Germinal center (tissue), 1 donor: Measurements from ENCODE around the gene LDB2.

ENCODE experiments used
- DNase-seq: peaks from one replicate; pipeline ENCODE4 v3.0.0; 2012; ENCODE audit warnings: mixed read lengths, low spot score

The LDB2 gene

DNA sequence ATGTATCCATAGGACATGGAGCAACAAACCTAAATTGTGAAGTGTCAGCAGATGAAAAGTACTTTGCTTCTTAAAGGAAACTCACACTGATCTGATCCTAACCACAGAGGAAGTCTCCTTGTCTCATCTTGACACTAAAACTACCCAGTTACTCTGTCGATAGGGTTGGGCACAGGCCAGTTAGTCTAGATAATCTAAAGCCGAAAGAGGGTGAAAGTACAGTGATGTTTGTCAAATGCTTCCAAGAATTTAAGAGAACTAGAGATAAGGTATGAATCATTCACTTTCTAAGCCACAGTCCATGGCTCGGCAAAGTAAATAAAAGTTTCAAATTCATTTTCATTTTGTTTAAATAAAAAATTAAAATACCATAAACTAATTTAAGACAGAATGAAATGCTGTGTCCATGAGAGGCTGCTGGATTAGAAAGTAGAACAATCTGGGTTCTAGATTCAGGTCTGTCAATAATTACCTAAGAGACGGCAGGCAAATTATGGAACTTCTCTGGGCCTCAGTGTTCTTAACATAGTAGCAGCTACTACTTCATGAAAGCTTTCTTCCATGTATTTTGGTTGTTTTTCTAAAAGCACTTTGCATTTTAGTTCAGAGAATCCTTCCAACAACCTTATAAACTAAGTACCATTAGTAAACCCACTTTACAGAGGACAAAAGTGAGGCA lies 176.7 kb downstream of the LDB2 start:
- DNase-seq: no peak

DNA sequence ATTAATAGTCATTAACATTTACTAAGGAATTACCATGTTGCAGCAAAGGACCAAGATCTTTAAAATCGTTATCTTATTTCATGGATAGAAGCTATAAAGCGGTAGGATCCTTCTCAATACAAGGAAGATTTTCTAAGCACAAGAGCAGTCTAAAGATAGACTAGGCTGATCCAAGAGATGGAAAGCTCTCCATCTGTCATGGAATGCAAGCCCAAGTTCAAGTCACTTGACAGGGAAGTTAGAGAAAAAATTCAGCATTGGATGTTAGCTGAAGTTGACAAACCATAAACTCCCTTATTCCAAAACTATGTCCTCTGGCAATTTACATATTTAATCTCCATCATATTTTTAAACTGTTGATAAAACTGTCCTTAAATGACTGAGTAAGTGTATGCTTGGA lies 177.7 kb downstream of the LDB2 start:
- DNase-seq: no peak

DNA sequence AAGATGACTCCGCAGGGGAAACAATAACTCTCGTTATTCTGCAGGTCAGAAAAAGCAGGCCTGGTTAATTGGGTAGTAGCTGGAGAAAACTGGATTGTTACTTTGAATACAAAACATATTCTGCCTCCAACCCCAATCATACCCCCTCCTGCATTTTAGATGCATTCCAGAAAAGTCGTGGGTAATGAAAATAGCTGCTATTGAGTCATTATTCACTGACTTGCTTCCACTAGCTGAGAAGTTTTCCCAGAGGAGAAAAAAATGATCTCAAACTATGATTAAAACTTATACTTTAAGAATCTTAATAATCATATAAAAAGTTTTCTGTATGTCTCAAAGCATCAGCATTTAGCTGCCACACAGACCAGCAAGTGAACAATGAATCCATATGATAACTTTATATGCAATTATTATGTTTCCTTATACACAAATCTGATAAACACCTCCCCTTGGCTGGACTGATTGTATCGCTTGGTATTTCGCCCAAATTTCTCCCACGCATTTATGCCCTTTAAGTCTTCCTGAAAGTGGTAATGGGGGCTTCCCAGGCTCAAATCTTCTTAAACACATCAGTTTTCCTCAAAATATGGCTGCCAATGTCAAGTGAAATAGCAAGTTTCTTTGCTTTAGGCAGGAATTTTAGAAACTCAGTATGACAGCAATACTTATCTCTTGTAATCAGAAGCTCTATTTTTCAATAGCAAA lies 181.0 kb downstream of the LDB2 start:
- DNase-seq: no peak

DNA sequence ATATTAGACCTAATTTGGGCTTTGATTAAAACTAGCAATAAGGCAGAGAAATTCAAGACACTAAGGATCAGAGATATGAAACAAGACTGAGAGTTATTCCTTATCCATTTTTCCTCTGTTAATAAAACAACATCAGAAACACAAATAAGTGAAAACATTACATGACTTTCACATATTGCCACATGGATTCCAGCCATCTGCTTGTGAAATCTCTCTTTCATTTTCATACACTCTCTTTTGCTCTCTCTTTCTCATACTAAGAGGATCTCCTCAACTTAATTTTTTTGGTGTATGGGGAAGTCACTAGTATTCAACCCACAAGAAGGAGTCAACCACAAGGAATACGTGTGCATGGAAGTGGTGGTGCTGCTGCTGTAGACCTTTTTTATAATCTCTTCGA lies 183.0 kb downstream of the LDB2 start:
- no peak for DNase-seq

DNA sequence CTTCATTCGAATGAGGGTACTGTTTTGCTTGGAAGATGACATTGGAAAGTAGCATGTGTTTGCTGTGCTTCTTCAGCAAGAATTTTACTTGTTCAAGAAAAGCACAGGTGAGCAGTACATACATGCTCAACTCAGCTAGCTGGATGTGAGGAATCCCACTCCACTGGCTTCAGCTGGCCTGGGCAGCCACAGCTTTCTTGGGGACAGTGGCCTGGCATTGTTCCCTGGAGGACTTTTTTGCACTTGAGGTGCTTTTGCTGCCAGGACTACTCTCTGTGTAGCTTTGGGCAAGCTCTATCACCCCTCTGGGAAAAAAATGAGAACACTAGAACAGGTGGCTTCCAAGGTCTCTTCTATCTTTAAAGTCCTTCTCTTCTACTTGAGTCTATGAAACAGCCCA lies 184.3 kb downstream of the LDB2 start:
- no peak for DNase-seq

DNA sequence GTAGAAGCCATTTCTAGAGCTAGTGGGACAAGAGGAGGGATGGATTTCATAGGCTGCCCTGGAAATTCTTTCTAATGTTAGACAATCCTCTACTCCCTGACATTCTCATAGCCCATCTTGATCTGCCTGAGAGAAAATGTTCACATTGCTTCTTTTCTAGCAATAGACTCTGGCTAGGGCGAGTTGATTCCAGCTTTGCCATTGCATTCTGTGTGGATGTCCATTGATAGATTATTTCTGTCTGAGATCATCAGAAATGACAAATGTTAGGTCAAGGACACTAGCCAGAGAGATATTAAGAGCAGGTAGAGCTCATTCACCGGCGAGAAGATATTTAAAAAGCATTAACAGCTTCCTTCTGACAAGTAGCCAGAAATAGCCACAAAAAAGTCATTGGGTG lies 184.7 kb downstream of the LDB2 start:
- no peak for DNase-seq

DNA sequence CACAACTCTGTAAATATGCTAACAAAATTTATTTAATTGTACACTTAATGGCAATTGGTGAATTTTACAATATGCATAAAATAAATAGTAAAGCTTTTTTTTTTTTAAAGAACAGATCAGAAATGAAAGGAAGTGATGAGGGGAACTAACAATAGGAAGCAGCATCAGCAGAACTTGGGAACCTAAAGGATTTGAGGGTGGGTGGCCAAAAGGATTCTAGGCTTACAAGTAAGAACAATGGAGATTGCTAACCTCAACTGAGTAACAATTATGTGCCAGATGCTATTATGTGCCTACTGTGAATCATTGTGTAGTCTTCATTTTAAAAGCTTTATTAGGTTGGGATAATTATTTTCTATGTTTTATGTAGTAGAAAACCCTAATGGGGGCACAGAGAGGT lies 185.2 kb downstream of the LDB2 start:
- DNase-seq: no peak

DNA sequence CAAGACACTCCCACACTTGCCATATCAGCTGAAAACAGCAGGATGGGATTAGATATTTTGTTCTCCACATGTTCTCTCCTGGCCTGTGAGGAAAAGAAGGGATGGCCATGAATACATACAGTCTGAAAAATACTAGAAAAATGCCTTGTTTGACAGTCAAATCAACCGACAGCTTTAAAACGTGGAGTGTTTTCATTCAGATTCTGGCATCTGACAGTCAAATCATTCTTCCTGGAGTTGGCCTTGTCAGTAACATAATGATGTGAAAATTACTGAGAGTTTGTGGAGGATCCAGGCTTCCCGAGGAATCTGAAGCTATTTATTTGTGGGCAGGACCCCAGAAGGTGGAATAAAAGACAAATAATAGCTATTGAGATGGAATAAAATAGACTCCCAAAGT lies 188.2 kb downstream of the LDB2 start:
- DNase-seq: no peak

DNA sequence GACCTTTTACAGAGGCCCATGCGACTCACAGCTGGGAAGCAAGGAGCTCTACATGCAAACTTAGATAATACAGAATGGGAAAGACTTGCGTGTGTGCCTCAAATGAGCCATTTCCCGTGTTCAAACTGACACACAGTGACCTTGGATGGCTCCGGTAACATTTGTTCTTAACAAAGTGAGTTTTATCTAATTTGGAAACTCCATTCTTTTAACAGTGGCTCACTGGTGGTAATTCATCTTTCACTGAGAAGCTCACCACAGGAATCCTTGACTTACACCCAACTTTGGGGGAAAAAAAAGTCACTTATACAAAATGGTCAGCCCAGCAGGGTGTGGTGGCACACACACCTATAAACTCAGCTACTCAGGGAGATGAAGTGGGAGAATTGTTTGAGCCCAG lies 190.6 kb downstream of the LDB2 start:
- DNase-seq: no peak

DNA sequence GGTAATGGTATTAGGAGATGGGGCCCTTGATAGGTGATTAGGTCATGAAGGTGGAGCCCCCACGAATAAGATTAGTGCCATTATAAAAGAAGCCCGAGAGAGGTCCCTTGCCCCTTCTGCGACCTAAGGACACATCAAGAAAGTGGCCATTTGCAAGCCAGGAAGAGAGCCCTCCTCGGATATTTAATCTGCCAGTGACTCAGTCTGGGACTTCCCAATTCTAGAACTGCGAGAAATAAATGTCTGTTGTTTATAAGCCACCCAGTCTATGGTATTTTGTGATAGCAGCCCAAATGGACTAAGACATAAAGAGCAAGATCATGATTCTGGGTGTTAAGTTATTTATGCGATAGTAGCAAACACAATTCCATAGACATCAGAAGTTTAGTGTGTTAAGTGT lies 192.2 kb downstream of the LDB2 start:
- no peak for DNase-seq

DNA sequence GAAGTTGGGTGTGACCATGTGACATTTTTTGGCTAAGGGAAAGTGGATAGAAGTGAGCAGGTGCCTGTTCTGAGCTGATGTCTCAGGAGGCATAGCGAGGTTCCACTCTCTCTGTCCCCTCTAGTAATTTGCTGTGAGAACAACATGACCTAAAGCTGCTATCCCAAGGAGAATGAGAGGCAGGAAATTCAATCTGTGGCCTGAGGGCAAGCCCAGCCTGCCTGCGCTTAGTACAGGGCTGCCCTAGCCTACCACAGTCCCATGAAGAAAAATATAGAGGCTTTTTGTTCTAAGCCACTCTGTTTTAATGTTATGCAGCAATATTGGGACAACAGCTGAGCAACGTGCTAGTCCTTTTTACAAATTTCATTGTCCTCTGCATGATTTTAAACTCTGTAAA lies 193.1 kb downstream of the LDB2 start:
- DNase-seq: no peak

DNA sequence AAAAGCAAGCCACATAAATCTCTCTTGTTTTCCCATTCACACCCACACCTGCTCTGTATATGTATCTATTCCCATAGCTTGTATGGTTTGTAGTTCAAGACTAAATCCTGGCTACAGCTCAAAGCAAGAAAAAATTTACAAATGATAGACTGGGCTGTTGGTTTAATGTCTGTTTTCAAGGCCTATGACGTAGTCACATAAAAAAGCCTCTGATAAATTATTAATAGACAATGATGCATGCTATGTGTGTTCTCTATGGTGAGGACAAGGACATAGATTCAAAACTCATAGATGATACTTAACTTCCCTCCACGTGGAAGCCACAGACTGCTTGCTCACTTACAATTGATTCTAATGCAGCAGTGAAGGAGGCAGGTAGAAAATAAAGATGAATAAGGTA lies 194.0 kb downstream of the LDB2 start:
- no peak for DNase-seq

DNA sequence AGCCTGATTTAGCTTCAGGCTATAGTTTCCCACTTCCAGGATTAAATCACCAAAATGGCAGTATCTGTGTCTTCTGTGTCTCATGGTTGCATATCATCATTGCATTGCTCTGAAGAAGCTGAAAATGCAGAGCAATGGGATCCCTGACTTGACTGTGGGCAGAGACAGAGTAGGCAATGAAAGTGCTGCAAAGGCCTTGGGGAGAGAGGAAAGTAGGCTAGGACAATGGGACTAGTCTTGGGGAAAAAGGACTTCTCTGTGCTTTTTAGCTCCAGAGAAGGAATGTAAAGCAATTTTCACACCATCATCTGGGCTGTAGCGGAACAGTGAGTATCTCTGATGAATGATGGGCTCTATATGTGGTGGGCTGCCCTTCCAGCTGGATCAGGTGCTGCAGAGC lies 202.5 kb downstream of the LDB2 start:
- no peak for DNase-seq

DNA sequence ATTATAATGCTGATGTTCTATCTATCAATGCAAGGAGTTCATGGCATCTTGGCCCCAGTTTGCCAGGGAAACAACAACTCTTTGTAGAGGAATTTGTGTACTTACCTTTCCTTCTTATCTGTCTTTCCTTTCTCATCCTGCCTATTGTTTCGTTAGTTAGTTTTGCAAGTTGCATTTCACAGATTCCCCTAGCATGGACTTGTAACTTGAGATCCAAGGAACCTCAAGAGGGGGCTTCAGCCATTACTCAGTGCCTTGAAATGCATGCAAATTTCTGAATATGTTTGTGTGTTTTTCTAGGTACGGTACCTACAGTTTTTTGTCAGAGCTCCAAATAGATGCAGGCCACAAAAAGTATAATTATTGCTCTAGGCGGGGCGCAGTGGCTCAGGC lies 203.6 kb downstream of the LDB2 start:
- DNase-seq: no peak

DNA sequence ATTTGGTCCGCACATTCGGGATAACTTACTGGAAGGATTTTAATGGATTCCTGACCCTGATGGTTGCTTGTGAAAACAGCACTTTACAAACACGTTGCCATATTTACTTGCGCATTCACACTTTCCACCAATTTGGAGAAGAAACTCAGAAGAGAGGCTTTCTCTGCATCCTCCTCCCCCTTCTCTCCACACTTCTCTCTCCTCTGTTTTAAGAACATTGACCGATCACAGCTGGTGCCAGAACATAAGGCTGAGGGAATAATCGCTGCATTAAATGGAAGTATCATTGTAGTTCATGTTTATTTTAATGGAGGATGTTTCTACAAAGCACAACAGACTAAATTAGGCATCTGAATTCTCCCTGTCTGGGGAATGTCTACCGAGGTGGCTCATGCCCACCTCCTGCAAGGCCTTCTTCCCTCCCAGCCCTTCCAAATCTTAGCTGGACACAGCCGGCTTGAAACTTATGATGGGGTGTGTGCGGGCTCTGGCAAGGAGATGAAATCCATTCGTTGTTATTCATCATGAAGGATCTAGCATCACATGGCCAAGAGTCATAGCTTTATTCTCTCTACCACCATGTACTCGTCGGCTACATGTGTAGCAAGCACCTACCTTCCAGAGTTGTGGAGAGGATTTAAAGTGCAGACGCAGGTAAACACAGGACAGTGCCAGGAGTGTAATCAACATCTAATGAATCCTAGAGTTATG lies 204.1 kb downstream of the LDB2 start:
- DNase-seq: no peak

DNA sequence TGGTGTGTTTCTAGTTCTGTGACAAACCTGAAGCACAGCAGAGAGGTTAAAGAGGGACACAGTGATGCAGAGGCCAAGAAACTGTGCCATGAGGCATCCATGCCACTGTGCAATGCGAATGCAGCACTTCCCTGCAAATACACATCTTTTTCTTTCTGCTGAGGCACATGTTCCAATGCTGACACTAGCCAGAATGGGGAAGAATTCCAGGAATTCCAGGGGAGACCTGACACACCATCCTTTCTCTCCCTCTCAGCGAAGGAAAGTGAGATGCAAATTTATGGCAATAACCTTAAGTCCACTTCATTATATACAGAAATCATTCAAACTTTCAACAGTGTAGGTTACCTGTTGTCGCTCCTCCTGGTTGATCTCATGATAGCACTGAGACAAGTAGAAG lies 204.8 kb downstream of the LDB2 start:
- no peak for DNase-seq

DNA sequence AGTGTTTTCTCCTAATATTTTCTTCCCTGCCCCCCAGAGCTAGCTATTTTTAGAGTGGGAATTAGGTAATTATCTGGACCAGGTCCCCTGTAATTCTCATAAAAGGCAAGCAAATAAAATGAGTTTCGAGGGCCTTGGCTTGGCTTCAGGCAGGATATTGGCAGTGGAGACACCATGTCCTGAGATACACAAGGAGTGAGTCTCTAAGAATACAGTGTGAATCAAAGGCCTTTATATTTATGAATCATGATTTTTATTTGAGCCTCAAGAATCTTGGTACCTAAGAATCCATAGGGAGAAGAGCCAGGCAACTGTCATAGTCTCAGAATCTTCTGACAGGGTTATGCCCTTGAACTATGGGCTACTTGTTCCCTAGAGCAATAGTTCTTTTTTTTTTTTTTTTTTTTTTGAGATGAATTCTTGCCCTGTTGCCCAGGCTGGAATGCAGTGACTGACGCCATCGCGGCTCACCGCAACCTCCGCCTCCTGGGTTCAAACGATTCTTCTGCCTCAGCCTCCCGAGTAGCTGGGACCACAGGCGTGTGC lies 205.4 kb downstream of the LDB2 start:
- DNase-seq: no peak

DNA sequence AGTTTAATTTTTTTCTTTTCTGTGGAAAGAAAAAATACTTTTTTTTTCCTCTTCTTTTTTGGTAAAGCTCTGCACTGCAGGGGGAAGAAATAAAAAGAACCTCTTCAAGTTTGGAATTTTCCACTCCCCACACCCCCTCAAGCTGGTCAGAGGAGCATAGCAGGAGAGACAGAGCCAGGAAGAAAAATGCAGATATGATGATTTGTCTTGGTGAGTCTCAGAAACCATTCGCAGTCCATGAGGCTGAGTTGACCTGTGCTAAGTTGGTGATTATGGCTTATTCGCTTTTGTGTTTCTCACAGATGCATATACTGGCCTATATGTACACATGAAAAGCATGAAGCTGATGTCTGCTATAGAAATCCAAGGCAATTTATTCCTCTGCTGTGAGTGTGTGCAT lies 205.9 kb downstream of the LDB2 start:
- no peak for DNase-seq

DNA sequence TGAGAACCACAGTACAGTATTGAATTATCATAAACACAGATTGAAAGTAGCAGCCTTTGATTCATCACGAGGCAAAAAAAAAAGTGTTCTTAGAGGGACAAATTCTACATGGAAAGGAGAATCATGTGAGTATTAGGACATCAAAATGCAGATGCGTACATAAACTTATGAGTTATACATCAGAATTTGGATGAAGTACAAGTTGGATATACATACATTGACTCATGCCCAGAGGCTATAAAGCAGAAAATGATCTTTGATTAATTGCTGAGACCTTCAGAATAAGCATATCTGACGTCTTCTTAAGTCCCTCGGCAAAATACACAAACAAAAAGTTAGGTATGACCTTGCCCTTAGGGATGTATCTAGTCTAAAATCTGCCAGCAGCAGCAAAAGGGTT lies 206.4 kb downstream of the LDB2 start:
- DNase-seq: no peak

DNA sequence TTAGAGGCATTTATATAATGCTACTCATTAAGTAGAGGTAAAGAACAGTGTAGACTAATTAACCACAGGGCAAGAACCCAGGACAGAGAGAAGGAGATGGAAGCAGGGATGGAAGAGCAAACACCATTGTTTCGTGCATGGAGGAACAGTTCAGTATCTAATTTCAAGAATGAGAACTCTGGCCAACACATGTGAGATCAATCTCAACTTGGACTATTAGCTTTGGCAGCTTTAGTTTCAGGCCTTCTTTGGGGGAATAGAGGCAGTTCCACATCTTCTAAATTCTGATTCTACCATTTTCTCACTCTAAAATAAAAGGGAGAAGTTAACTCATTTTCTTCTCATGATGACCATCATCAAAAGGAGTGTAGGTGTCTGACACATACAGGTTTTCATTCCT lies 207.0 kb downstream of the LDB2 start:
- no peak for DNase-seq

DNA sequence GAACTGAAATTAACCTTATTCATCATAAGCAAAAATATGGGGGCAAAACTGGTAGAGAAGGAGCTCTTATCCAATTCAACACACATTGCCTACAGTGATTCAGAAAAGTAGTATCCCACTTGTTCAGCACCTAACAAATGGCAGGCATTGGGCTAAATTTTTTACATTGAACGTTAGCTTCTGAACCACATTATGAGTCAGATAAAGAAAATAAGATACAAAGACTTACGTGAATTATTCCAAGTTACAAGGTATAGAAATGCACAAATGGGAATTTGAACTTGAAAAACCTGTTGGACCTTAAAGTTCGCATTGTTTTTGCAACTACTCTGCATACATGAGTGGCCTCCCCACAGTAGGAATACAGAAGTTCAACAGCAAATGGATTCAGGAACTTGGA lies 210.6 kb downstream of the LDB2 start:
- no peak for DNase-seq

DNA sequence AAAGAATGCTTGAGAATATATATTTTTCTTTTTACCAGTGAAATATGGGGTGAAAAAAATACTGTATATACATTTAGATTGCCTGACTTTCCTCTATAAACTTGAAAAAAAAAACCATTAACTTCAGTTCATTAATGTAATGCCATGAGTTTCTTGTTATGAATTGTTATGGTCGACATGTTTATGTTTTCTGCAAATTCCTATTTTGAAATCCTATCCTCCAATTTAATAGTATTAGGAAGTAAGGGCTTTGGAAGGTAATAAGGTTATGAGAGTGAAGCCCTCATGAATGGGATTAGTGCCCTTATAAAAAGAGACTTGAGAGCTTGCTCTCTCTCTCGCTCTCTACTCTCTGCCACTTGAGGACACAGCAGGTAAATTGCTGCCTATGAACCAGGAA lies 211.4 kb downstream of the LDB2 start:
- DNase-seq: no peak

DNA sequence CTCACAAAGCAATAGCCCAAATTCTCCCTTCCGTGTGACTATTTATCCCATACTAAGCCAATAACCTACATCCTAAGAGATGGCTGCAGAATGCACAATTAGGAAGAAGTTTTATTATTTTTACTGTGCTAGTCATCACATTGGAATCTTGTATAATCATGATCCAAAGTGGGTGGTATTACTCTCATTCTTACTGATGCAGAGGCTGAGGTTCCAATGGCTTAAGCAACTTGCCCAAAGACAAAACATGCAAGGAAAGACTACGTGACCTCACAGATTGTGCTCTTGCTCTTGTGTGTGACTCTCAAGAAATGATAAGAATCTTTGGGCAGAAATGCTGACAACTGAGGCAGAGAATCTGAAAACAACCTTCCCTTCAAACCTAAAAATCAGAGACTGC lies 212.2 kb downstream of the LDB2 start:
- DNase-seq: no peak
